Bronchial epithelial cell (primary cell): ENCODE measurements around the gene GRID2. TPM values are rescaled to one million over a fixed set of nuclear protein-coding genes. Genes with fewer than 3 reads are reported as not detected.

Experiments used
- DNase-seq: peaks from one replicate; pipeline ENCODE4 v3.0.0-alpha.2; 2010; ENCODE audit warnings: low read depth
- FAIRE-seq: peaks from 2 replicates; lab custom pipeline; 2011; peaks lifted over from hg19 to GRCh38; lab: Jason Lieb, UNC
- H3K27me3 ChIP-seq: 2 replicates; pipeline ENCODE4 v1.5.1; 2011; ENCODE audit warnings: low read length; ENCODE audit not compliant: control insufficient read depth, insufficient read depth
- H3K36me3 ChIP-seq: 2 replicates; pipeline ENCODE4 v1.5.1; 2011; ENCODE audit warnings: low read length; ENCODE audit not compliant: control insufficient read depth, insufficient read depth
- H3K4me3 ChIP-seq: 2 replicates; pipeline ENCODE4 v1.5.1; 2011; ENCODE audit warnings: mild to moderate bottlenecking, low read depth, low read length, control low read depth
- CTCF ChIP-seq: IDR thresholded peaks from 2 replicates; pipeline ENCODE4 v1.5.1; 2011; ENCODE audit warnings: mild to moderate bottlenecking, moderate library complexity, low read length, control low read depth, inconsistent platforms; ENCODE audit not compliant: insufficient read depth, severe bottlenecking
- total RNA-seq: library from RNA; depleted of rRNA; stranded (reverse); fragments of >200 nt; gene quantifications from 2 replicates; pipeline ENCODE4 v1.2.1, GENCODE V29; 2014

Gene GRID2
- total RNA-seq, 1 donor from 2014 or later: not detected

- Histone ChIP-seq H3K4me3 (no peak overlapping the region), H3K27me3 (no peaks in the 10 kb centered on the region), H3K36me3 (no peaks in the 10 kb centered on the region)
- DNase-seq (no peak), FAIRE-seq (no peak)
- TF ChIP-seq CTCF: no peak
Observed at GRCh38 chr4:92521941-92522340, 218.2 kb downstream of the GRID2 start.

- FAIRE-seq (no peak), DNase-seq (no peak)
- no peak overlapping the region for H3K4me3 ChIP-seq
- H3K36me3 ChIP-seq: no peaks in the 10 kb centered on the region
- no peaks in the 10 kb centered on the region for H3K27me3 ChIP-seq
- TF ChIP-seq CTCF: no peak
Observed at GRCh38 chr4:92522356-92522755, 218.6 kb downstream of the GRID2 start.

- no peak for DNase-seq
- FAIRE-seq: no peak
- Histone ChIP-seq H3K36me3 (no peaks in the 10 kb centered on the region), H3K27me3 (no peaks in the 10 kb centered on the region), H3K4me3 (no peak overlapping the region)
- no peak for TF ChIP-seq CTCF
Observed at GRCh38 chr4:92524131-92524530, 220.4 kb downstream of the GRID2 start.

GRCh38 chr4:92528541-92528940 is 224.8 kb downstream of the GRID2 start:
- no peaks in the 10 kb centered on the region for H3K36me3 ChIP-seq
- no peak for FAIRE-seq
- DNase-seq: no peak
- TF ChIP-seq CTCF: no peak
- H3K4me3 ChIP-seq: no peak overlapping the region
- no peaks in the 10 kb centered on the region for H3K27me3 ChIP-seq

GRCh38 chr4:92529510-92529909 is 225.7 kb downstream of the GRID2 start:
- Histone ChIP-seq H3K27me3 (no peaks in the 10 kb centered on the region), H3K4me3 (no peak overlapping the region), H3K36me3 (no peaks in the 10 kb centered on the region)
- DNase-seq: no peak
- FAIRE-seq: no peak
- TF ChIP-seq CTCF: no peak

GRCh38 chr4:92535599-92535998 is 231.8 kb downstream of the GRID2 start:
- no peaks in the 10 kb centered on the region for H3K27me3 ChIP-seq
- H3K36me3 ChIP-seq: no peaks in the 10 kb centered on the region
- TF ChIP-seq CTCF: no peak
- FAIRE-seq: no peak
- no peak for DNase-seq
- no peak overlapping the region for H3K4me3 ChIP-seq
